ENCODE results near the gene PRR33.

Gene PRR33

GRCh38 chr11:1872267-1872985 is 19.3 kb downstream of the PRR33 start:
- H3K9me3 ChIP-seq (ENCODE audit: control insufficient read depth, insufficient read depth, low read length) = no peaks in the 10 kb centered on the region
- H3K4me1 ChIP-seq (ENCODE audit: insufficient read depth, low read length) = peaks cover 7% of the 10 kb centered on the region; the same call in 1 of the 2 replicates
- no peaks in the 10 kb centered on the region for H3K36me3 ChIP-seq (ENCODE audit: insufficient read depth, low read length)
- no peak overlapping the region for H3K9ac ChIP-seq (ENCODE audit: low read depth, low read length)

DNA sequence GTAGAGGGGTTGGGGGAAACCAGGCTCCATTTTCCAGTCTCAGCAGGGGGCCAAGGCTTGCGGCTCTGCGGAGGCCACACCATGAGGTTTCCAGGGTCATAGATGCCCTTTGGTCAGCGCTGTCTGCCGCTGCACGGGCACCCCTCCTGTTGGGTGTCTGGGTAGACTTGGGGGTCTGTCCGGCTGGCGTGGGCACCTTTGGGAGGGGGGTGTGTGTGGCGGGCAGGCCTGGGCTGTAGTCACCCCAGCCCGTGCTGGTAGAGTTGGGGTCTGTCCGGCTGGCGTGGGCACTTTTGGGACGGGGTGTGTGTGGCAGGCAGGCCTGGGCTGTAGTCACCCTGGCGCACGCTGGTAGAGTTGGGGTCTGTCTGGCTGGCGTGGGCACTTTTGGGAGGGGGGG is 20.2 kb downstream of the PRR33 start:
- no peaks in the 10 kb centered on the region for H3K9me3 ChIP-seq (ENCODE audit: control insufficient read depth, insufficient read depth, low read length)
- no peak overlapping the region for H3K9ac ChIP-seq (ENCODE audit: low read depth, low read length)
- H3K4me1 ChIP-seq (ENCODE audit: insufficient read depth, low read length) = peaks cover 4% of the 10 kb centered on the region; the same call in 1 of the 2 replicates
- H3K36me3 ChIP-seq (ENCODE audit: insufficient read depth, low read length) = no peaks in the 10 kb centered on the region

DNA sequence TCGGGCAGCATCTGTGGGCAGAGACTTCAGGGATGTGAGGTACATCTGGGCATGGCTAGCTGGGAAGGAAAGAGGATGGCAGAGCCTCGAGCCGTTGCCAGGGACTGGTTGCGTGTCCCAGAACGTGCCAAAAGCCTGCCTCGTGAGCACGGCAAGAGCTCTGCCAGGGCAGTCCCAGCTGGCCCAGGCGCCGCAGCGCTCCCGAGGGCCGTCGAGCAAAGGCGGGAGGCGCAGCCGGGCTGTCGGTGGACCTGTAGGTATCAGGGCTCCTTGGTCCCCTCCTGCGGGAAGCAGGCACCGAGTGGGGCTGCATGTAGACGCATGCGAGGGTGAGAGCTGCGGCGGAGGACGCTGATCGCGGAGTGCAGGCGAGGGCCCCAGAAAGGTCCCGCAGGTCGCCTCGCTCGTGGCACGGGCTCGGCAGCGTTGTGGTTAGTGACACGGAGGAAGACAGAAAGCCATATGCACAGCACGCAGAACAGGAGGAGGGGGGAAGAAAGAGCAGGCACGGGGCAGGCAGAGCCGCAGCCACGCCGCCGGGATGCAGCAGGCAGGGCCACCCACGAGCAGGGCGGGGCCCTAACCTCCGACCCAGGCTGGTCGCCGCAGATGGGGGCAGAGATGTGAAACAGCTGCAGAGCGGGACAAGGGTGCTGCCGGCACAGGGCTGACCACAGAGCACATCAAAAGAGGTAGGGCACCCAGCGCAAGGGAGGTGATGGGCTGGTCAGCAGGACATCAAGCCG is 20.8 kb downstream of the PRR33 start:
- Histone ChIP-seq H3K9ac (ENCODE audit: low read depth, low read length) (no peak overlapping the region), H3K9me3 (ENCODE audit: control insufficient read depth, insufficient read depth, low read length) (no peaks in the 10 kb centered on the region), H3K36me3 (ENCODE audit: insufficient read depth, low read length) (no peaks in the 10 kb centered on the region), H3K4me1 (ENCODE audit: insufficient read depth, low read length) (peaks cover 4% of the 10 kb centered on the region; the same call in 1 of the 2 replicates)

GRCh38 chr11:1870326-1870696 is 21.4 kb downstream of the PRR33 start:
- peaks cover 3% of the 10 kb centered on the region; the same call in 1 of the 2 replicates for H3K4me1 ChIP-seq (ENCODE audit: insufficient read depth, low read length)
- no peaks in the 10 kb centered on the region for H3K36me3 ChIP-seq (ENCODE audit: insufficient read depth, low read length)
- no peaks in the 10 kb centered on the region for H3K9me3 ChIP-seq (ENCODE audit: control insufficient read depth, insufficient read depth, low read length)
- H3K9ac ChIP-seq (ENCODE audit: low read depth, low read length) = no peak overlapping the region

DNA sequence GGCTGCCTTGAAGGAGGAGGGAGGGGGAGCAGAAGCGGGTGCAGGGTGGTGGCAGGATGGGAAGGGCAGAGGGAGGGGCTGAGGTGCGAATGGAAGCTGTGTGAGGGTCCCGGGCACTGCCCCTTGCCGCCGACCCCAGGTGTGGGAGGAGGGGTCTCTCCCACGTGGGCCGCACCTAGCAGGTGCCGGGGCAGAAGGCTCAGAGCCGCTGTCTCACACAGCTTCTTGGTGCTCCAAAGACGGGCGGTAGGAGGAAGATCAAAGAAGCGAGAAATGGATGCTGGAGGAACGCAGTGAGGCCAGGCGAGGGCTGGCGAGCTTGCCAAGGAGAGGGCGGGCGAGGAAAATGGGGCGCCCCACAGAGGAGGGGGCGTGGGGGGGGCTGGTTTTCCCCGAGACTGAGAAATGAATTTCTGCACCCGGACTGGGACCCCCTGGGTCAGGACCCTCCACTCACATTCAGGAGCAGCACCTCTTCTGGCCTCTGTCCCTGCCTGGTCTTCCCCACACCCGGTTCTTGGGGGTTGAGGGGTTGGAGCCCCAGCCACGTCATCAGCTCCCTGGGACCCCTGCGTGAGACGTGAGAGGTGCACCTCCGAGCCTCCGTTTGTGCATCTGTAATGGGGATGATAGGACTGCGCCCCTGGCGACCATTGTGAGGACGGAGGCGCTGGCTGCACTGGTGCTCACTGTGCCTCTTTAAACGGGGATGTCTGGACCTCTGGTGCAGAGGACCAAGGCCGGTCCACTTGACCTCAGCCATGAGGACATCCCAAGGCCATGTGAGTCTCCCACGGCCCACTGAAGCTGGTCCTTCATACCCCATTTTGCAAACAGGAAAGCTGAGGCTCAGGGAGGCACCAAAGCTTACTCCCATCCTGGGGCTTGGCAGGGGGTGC is 22.0 kb downstream of the PRR33 start:
- Histone ChIP-seq H3K9ac (ENCODE audit: low read depth, low read length) (no peak overlapping the region), H3K36me3 (ENCODE audit: insufficient read depth, low read length) (no peaks in the 10 kb centered on the region), H3K9me3 (ENCODE audit: control insufficient read depth, insufficient read depth, low read length) (no peaks in the 10 kb centered on the region), H3K4me1 (ENCODE audit: insufficient read depth, low read length) (no peaks in the 10 kb centered on the region; the same call in 1 of the 2 replicates)

DNA sequence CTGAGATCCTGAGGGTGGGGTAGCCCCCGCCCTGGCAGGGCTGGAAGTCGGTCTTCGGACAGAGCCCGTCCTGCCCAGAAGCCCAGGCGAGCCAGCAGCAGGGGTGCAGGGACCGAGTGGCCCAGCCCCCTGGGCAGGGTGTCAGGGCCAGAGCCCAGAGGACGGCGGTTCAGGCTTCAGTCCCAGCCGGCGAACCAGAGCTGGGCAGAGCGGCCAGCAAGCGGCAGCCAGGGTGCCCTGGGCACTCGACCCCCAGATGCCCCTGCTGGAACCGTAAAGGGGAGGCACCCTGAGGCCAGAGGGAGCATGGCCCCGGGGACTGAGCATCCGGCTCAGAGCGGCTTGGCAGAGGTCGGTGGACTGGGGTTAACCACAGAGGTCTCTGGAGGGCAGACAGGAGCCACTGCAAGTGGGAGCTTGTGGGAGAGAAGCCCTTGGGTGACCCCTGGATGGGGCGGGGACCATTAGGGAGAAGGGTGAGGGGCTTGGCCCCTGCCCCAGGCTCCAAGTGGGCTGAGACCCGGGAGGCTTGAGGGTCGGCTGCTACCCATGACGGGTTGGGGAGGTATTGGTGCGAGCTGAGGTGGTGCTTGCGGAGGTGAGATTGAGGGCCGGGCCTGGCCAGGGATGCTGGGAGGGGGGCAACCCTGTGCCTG is 22.9 kb downstream of the PRR33 start:
- H3K9me3 ChIP-seq (ENCODE audit: control insufficient read depth, insufficient read depth, low read length) = no peaks in the 10 kb centered on the region
- H3K4me1 ChIP-seq (ENCODE audit: insufficient read depth, low read length) = peaks cover 7% of the 10 kb centered on the region; the same call in 1 of the 2 replicates
- no peaks in the 10 kb centered on the region for H3K36me3 ChIP-seq (ENCODE audit: insufficient read depth, low read length)
- no peak overlapping the region for H3K9ac ChIP-seq (ENCODE audit: low read depth, low read length)

DNA sequence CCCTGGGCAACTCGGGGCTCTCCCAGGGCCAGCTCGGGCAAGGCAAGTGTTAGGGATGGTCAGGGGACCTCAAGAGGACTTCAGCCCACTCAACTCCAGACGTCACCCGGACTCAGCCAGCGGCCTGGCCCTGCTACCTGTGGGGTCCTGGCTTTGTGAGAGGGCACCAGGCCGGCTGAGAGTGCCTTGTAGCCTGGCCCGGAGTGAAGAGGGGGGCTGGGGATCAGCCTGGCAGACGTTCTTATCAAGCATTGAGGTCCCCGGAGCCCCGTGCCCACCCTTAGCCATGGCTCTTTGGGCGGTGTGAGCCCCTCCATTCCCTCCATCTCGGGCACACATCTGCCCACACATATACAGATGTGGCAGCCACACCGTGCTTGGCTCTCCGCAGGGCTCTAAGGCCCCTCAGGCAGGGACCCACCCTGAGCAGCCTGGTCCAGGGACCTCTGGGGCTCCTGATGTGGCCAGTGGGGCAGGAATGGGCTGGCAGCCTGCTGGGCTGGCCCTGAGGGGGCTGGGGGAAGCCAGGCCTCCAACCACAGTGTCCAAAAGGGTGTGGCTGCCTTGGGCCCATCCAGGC is 23.5 kb downstream of the PRR33 start:
- Histone ChIP-seq H3K9me3 (ENCODE audit: control insufficient read depth, insufficient read depth, low read length) (no peaks in the 10 kb centered on the region), H3K9ac (ENCODE audit: low read depth, low read length) (no peak overlapping the region), H3K36me3 (ENCODE audit: insufficient read depth, low read length) (no peaks in the 10 kb centered on the region), H3K4me1 (ENCODE audit: insufficient read depth, low read length) (peaks cover 11% of the 10 kb centered on the region; the same call in 1 of the 2 replicates)

DNA sequence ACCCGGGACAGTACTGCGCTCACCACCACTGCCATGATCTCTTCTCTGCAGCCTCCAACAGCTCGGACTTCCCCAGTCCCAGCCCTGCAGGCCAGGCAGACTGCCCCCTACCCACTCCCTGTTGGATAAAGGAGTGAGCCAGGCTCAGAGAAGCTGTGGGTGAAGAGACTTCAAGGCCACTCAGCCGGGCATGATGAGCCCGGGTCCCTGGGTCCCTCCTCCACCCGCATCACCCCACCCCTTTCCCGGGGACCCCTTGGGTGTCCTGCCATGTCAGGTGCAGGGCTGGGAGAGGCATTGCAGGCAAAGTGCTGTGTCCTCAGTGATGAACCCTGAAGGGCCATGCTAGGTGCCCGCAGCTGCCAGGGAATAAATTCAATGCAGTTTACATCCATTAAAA is 24.3 kb downstream of the PRR33 start:
- H3K9ac ChIP-seq (ENCODE audit: low read depth, low read length) = no peak overlapping the region
- peaks cover 12% of the 10 kb centered on the region; the same call in 1 of the 2 replicates for H3K4me1 ChIP-seq (ENCODE audit: insufficient read depth, low read length)
- no peaks in the 10 kb centered on the region for H3K9me3 ChIP-seq (ENCODE audit: control insufficient read depth, insufficient read depth, low read length)
- no peaks in the 10 kb centered on the region for H3K36me3 ChIP-seq (ENCODE audit: insufficient read depth, low read length)

DNA sequence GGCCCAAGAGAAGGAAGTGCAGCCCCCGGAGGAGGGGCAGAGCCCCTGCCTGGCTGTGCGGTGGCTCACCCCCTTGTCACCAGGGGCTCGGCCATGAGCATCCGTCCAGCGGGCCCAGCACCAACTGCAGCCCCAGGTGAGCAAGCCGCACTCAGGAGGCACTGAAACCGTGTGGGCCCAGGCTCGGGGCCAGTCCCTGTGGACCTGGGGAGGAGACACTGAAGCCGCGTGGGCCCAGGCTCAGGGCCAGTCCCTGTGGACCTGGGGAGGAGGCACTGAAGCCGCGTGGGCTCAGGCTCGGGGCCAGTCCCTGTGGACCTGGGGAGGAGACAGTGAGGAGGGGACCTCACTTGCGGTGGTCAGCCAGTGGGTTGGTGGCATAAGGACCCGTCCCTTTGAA is 24.9 kb downstream of the PRR33 start:
- Histone ChIP-seq H3K9ac (ENCODE audit: low read depth, low read length) (no peak overlapping the region), H3K9me3 (ENCODE audit: control insufficient read depth, insufficient read depth, low read length) (no peaks in the 10 kb centered on the region), H3K36me3 (ENCODE audit: insufficient read depth, low read length) (no peaks in the 10 kb centered on the region), H3K4me1 (ENCODE audit: insufficient read depth, low read length) (peaks cover 12% of the 10 kb centered on the region; the same call in 1 of the 2 replicates)

DNA sequence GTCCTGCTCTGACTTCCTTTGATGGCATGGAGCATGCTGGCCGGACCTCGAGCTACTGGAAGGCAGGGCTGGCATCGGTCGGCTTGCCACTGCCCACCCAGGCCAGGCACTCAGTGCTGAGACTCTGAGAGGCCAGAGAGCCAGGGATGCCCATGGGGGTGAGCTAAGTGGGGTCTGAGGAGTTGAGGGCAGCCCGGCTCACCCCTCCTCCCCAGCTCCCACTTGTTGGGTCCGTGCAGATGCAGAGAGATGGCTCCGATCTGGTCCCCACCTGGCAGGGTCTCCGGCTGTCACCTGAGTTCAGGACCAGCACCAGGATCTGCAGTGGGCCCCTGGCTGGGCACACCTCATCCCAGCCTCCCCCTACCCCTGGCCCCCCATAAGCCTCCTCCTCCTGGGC is 25.5 kb downstream of the PRR33 start:
- Histone ChIP-seq H3K9me3 (ENCODE audit: control insufficient read depth, insufficient read depth, low read length) (no peaks in the 10 kb centered on the region), H3K4me1 (ENCODE audit: insufficient read depth, low read length) (peaks cover 12% of the 10 kb centered on the region; the same call in 1 of the 2 replicates), H3K9ac (ENCODE audit: low read depth, low read length) (no peak overlapping the region), H3K36me3 (ENCODE audit: insufficient read depth, low read length) (no peaks in the 10 kb centered on the region)

GRCh38 chr11:1864831-1865665 is 26.6 kb downstream of the PRR33 start:
- Histone ChIP-seq H3K9me3 (ENCODE audit: control insufficient read depth, insufficient read depth, low read length) (no peaks in the 10 kb centered on the region), H3K4me1 (ENCODE audit: insufficient read depth, low read length) (peaks cover 12% of the 10 kb centered on the region; the same call in 1 of the 2 replicates), H3K9ac (ENCODE audit: low read depth, low read length) (no peak overlapping the region), H3K36me3 (ENCODE audit: insufficient read depth, low read length) (no peaks in the 10 kb centered on the region)

DNA sequence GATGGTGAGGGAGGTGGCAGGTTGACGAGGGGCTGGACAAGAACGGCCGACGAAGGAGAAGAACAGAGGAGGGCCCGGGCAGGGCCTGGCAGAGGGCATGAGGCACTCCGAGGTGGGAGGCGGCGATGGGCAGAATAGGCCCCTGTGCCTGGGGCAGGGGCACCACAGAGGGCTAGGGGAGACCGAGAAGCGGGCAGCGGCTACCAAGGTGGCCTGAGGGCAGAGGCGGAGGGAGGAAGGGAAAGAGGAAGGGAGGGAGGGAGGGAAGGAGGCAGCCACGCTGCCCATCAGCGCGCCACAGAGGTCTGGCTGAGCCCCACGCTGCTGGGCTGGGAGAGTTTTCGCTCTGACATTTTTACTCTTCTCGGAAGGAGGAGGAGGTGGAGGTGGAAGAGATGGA is 27.5 kb downstream of the PRR33 start:
- no peak overlapping the region for H3K9ac ChIP-seq (ENCODE audit: low read depth, low read length)
- no peaks in the 10 kb centered on the region for H3K9me3 ChIP-seq (ENCODE audit: control insufficient read depth, insufficient read depth, low read length)
- H3K36me3 ChIP-seq (ENCODE audit: insufficient read depth, low read length) = no peaks in the 10 kb centered on the region
- peaks cover 12% of the 10 kb centered on the region; the same call in 1 of the 2 replicates for H3K4me1 ChIP-seq (ENCODE audit: insufficient read depth, low read length)
